ENCODE data around the gene TEX13D.

Gene TEX13D

GRCh38 chrX:124369722-124370121, 37.3 kb downstream of the TEX13D start:
- TF ChIP-seq CTCF (conservative IDR thresholded peaks at IDR 0.05; ENCODE audit: low read depth), result no peak
- CTCF ChIA-PET, result no interaction called here
- no peak overlapping the region for H3K27ac ChIP-seq
- DNase-seq (ENCODE audit: low spot score), result no peak
- POLR2A ChIA-PET (ENCODE audit: low non-redundant PET), result no interaction called here

GRCh38 chrX:124373348-124373747, 40.9 kb downstream of the TEX13D start:
- ChIA-PET POLR2A (ENCODE audit: low non-redundant PET) (no interaction called here), CTCF (interaction anchor here (1.0 kb wide), 1 partner anchor 9 kb away, joined by 3 read pairs; no protein-coding TSS in a partner anchor)
- TF ChIP-seq CTCF (conservative IDR thresholded peaks at IDR 0.05; ENCODE audit: low read depth), result no peak
- no peak for DNase-seq (ENCODE audit: low spot score)
- H3K27ac ChIP-seq, result no peak overlapping the region

- TF ChIP-seq CTCF (conservative IDR thresholded peaks at IDR 0.05; ENCODE audit: low read depth), result no peak
- H3K27ac ChIP-seq, result no peak overlapping the region
- DNase-seq (ENCODE audit: low spot score), result no peak
- ChIA-PET CTCF (no interaction called here), POLR2A (ENCODE audit: low non-redundant PET) (no interaction called here)
These were observed 46.2 kb downstream of the TEX13D start for GRCh38 chrX:124378643-124379042.

GRCh38 chrX:124383354-124383753, 50.9 kb downstream of the TEX13D start:
- DNase-seq (ENCODE audit: low spot score), result no peak
- ChIA-PET POLR2A (ENCODE audit: low non-redundant PET) (no interaction called here), CTCF (no interaction called here)
- TF ChIP-seq CTCF (conservative IDR thresholded peaks at IDR 0.05; ENCODE audit: low read depth), result no peak
- H3K27ac ChIP-seq, result no peak overlapping the region

GRCh38 chrX:124386401-124386800, 53.9 kb downstream of the TEX13D start:
- no peak for DNase-seq (ENCODE audit: low spot score)
- POLR2A ChIA-PET (ENCODE audit: low non-redundant PET), result no interaction called here
- CTCF ChIA-PET, result no interaction called here
- no peak for TF ChIP-seq CTCF (conservative IDR thresholded peaks at IDR 0.05; ENCODE audit: low read depth)
- no peak overlapping the region for H3K27ac ChIP-seq
